ENCODE data around the gene ARF4. TPM values are rescaled to one million over a fixed set of nuclear protein-coding genes. Genes with fewer than 3 reads are reported as not detected.

ARF4 gene
- 145 to 176 TPM (median 163 TPM) in 5 replicates for total RNA-seq (2022; extraction: Qiagen RNA extraction; ENCODE audit: low read depth)

DNA sequence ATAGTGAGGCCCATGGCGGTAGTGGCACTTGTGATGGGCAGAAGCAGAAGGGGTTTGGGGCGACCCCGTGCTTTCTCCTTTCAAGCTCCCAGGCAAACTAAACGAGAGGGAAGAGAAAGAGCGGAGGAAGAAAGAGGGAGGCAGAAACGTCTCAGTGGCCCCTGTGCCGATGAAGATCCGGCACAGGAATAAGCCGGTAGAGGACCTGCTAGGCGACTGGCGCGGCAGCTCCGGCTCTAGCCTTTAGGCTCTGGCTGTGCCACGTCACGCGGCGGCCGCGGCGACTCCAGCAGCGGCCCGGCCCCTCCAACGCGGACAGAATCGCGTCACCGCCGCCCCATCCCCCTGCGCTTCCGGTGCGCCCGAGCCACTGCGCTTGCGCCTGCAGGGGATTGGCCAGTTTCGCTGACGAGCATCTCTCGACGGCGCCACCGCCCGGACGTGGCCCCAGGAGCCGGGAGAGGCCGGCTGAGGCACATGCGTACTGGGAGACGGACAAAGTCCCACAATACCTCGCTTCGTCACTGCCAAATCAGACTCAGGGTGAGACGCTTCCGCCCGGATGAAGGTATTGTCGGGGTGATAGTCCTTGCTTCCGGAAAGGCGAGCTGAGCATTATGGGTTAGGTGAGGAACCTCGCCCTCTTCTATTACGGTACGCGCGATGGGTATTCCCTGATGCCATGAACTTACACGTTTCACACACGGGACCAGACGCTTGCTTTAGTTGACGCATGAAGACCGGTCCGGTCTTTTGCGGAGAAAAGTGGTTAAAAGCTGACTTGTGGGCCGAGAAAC, at the start of gene ARF4:
TSS of gene ARF4 (minus strand) at position 218 of the 797 bp plus-strand sequence. CDS start at position 14, 204 bp downstream.

DNA sequence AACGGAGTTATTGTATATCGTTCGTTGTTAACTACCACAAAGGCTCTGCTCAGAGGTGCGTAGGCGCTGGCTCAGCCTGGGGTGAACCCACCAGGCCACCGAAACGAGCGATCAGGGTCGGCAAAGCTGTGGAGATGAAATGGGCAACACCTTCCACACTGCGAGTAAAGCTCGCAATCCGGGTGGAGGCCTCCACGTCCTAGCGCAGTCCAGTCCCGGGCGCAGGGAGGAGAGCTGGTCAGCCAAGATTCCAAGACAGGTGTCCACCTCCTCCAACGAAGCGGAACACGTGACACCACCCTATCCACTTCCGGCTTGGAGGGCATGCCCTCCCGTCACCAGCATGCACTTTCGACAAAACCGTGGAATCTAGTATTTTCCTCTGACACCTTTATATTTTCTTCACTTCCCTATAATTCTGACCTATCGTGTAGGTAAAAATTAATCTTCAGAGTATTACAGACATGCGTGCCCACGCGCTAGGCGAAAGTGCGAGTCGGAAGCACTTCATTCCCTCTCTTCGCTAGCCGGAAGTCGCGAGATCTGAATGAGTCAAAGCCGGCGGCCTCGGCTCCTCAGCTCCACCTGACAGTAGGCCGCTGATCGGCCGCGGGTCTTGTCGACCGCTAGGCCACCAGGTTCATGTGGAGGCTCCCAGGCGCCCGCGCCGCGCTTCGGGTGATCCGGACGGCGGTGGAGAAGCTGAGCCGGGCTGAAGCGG, 41.2 kb downstream of the ARF4 start, which contains the start of gene PDE12:
TSS of gene PDE12 (plus strand) at position 537 of the 721 bp plus-strand sequence. CDS start at position 643, 106 bp downstream.

DNA sequence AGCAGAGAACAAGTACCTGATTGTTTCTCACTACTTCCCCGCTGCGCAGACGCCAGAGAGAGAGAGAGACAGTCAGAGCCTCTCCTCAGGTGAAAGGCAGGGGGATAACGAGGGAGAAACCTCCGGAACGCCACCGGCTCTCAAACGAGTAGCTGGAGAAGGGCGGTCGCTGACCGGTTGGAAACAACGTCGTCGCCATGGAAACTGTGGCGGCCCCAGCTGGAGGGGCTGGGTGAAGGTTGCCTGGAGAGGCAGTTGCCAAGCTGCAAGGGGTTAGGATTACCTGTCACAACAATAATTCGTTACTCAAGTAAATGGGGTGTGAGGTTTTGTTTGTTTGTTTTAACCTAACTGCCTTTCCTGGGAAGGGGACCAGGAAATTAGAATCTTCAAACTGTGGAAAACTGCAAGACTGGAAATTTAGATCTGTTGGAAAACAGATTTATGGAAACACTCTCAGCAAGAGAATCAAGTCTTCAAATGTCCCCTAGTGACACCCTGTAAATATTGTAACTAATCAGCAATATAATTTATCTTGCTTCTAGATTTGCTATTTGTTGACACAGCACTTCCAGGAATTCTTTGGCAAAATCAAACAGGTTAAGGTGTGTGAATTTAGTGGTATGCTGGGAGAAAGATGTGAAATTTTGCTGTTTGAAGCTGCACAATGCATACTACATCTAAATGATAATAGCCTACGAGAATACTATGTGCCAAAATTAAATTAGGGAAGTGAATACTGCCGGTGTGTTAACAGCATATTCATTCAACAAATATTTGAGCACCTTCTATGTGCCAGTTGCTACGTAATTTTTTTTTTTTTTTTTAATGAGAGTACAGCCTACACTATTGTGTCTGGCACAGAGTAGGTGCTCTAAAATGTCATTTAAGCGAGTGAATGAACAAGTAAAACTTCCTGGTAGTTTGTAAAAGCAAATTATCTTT, 52.7 kb downstream of the ARF4 start, which contains the start of gene DNAH12:
TSS of gene DNAH12 (minus strand) at position 164 of the 945 bp plus-strand sequence. CDS start 1,474 bp downstream, outside the sequence.

Other genes with a start within 250 kb of the ARF4 start
- gene DNAH12, start 53.0 kb downstream of the ARF4 start, total RNA-seq (2022; extraction: Qiagen RNA extraction; ENCODE audit: low read depth), result 0.08 to 0.21 TPM (median 0.15 TPM) in 3 of 5 replicates, not detected in the others
- gene PDE12, start 41.1 kb downstream of the ARF4 start, total RNA-seq (2022; extraction: Qiagen RNA extraction; ENCODE audit: low read depth), result 12.9 to 17.6 TPM (median 13.9 TPM) in 5 replicates
- gene DENND6A, start 95.7 kb upstream of the ARF4 start, total RNA-seq (2022; extraction: Qiagen RNA extraction; ENCODE audit: low read depth), result 4.0 to 9.7 TPM (median 7.6 TPM) in 5 replicates
- gene SLMAP, start 159.0 kb upstream of the ARF4 start, total RNA-seq (2022; extraction: Qiagen RNA extraction; ENCODE audit: low read depth), result 18.0 to 30.9 TPM (median 24.5 TPM) in 5 replicates

All from A549 treated with ZK216348 at 1 μM for 4 hours (cell line).